Small intestine (tissue), 7 donors: ENCODE measurements around the gene KLHL29. TPM values are rescaled to one million over a fixed set of nuclear protein-coding genes. Genes with fewer than 3 reads are reported as not detected.
A peak's percentile ranks its signal among the peaks of the same experiment; 100 is the strongest.

ENCODE experiments used
- DNase-seq, 2 donors: peaks; one replicate each; pipeline versions ENCODE4 v3.0.0 to v3.0.0-alpha.2; 2013
- FAIRE-seq: peaks from 2 replicates; lab custom pipeline; 2012; peaks lifted over from hg19 to GRCh38; lab: Jason Lieb, UNC
- H3K27ac ChIP-seq, 3 donors: one replicate each; pipeline ENCODE4 v1.5.1; 2013; ENCODE audit warnings: low read length in 2 of 3, mild to moderate bottlenecking in 2 of 3, control low read depth in 1 of 3, inconsistent platforms in 1 of 3, low read depth in 1 of 3, moderate library complexity in 1 of 3
- H3K27me3 ChIP-seq, 3 donors: one replicate each; pipeline ENCODE4 v1.6.1; 2013; ENCODE audit warnings: low read length in 3 of 3, inconsistent platforms in 1 of 3; ENCODE audit not compliant: control insufficient read depth in 3 of 3, insufficient read depth in 3 of 3
- H3K36me3 ChIP-seq, 3 donors: one replicate each; pipeline ENCODE4 v1.6.1; 2013; ENCODE audit warnings: low read length in 3 of 3, inconsistent platforms in 1 of 3, low read depth in 1 of 3, mild to moderate bottlenecking in 1 of 3, moderate library complexity in 1 of 3; ENCODE audit not compliant: control insufficient read depth in 3 of 3, insufficient read depth in 2 of 3
- H3K4me1 ChIP-seq, 3 donors: one replicate each; pipeline ENCODE4 v1.6.1; 2013; ENCODE audit warnings: low read length in 2 of 3, inconsistent platforms in 1 of 3, low read depth in 1 of 3, mild to moderate bottlenecking in 1 of 3, moderate library complexity in 1 of 3; ENCODE audit not compliant: control insufficient read depth in 3 of 3, insufficient read depth in 2 of 3
- H3K4me3 ChIP-seq, 3 donors: one replicate each; pipeline ENCODE4 v1.5.1; 2013; ENCODE audit warnings: low read length in 3 of 3, control low read depth in 1 of 3, inconsistent platforms in 1 of 3, low read depth in 1 of 3, mild to moderate bottlenecking in 1 of 3, moderate library complexity in 1 of 3
- H3K9me3 ChIP-seq, 2 donors: one replicate each; pipeline ENCODE4 v1.6.1; 2013; ENCODE audit warnings: low read depth in 1 of 2, low read length in 1 of 2; ENCODE audit not compliant: control insufficient read depth in 2 of 2, insufficient read depth in 1 of 2
- WGBS, 3 donors: extraction: QIAGEN DNeasy Blood & Tissue Kit; methylation state at CpG; one replicate each; pipeline ENCODE4 v1.1.7; 2013; 5-methylcytosine and 5-hydroxymethylcytosine counted together
- polyA plus RNA-seq, 4 donors: library from polyadenylated mRNA; stranded (reverse) in 3 of 4; unstranded in 1 of 4; fragments of 200-250 nt in 3 of 4; fragments of 120-200 nt in 1 of 4; gene quantifications; one replicate each; pipeline versions ENCODE4 v1.2.1 to v1.2.3, GENCODE V29; 2013
- donor health status: healthy with polysubstance abuse.
- donor health status: control.
- donor health status: control.
- donor health status: Bipolar disorder and iron deficiency.
- donor health status: healthy.

KLHL29 gene
- polyA plus RNA-seq, 4 donors, result 0.22 to 2.7 (median 1.4) TPM

GRCh38 chr2:23349508-23349907 lies 35.5 kb upstream of the KLHL29 start:
- peaks cover 0 to 3% (median 0%) of the 10 kb centered on the region in 3 donors for H3K4me1 ChIP-seq
- 89 to 94% (median 91%) methylated on average over 7 of the region's 7 CpGs for whole genome bisulfite sequencing, 3 donors
- FAIRE-seq (no peak), DNase-seq (no peak)
- no peak overlapping the region for H3K27ac ChIP-seq
- H3K9me3 ChIP-seq, result no peaks in the 10 kb centered on the region
- H3K27me3 ChIP-seq, result peaks cover 0 to 13% (median 0%) of the 10 kb centered on the region in 3 donors
- H3K36me3 ChIP-seq, result no peaks in the 10 kb centered on the region
- no peak overlapping the region for H3K4me3 ChIP-seq

- Histone ChIP-seq H3K27me3 (peaks cover 0 to 13% (median 0%) of the 10 kb centered on the region in 3 donors), H3K4me1 (peaks cover 0 to 3% (median 0%) of the 10 kb centered on the region in 3 donors), H3K4me3 (no peak overlapping the region), H3K27ac (no peak overlapping the region), H3K36me3 (no peaks in the 10 kb centered on the region), H3K9me3 (no peaks in the 10 kb centered on the region)
- FAIRE-seq, result no peak
- WGBS, 3 donors, result 87 to 92% (median 90%) methylated on average over 16 of the region's 16 CpGs
- no peak for DNase-seq
These were observed 34.8 kb upstream of the KLHL29 start for GRCh38 chr2:23350041-23350791.

- 86 to 92% (median 86%) methylated on average over 8 of the region's 8 CpGs for WGBS, 3 donors
- Histone ChIP-seq H3K4me1 (peaks cover 0 to 3% (median 0%) of the 10 kb centered on the region in 3 donors), H3K9me3 (no peaks in the 10 kb centered on the region), H3K27me3 (peaks cover 0 to 10% (median 0%) of the 10 kb centered on the region in 3 donors), H3K27ac (peak overlapping the region in 1 of 3 donors; percentile 42), H3K36me3 (no peaks in the 10 kb centered on the region), H3K4me3 (no peak overlapping the region)
- peak in 1 of 2 donors; percentile 3 for DNase-seq
- FAIRE-seq, result no peak
These were observed 34.1 kb upstream of the KLHL29 start for GRCh38 chr2:23350792-23351355.

GRCh38 chr2:23351388-23352141 lies 33.4 kb upstream of the KLHL29 start:
- 20 to 34% (median 28%) methylated on average over 36 to 37 of the region's 37 CpGs for WGBS, 3 donors
- DNase-seq (peak; percentile 62 to 83), FAIRE-seq (no peak)
- H3K4me3 ChIP-seq, result no peak overlapping the region
- peaks cover 0 to 3% (median 0%) of the 10 kb centered on the region in 3 donors for H3K4me1 ChIP-seq
- H3K27ac ChIP-seq, result peak overlapping the region in 1 of 3 donors; percentile 42
- H3K9me3 ChIP-seq, result no peaks in the 10 kb centered on the region
- H3K36me3 ChIP-seq, result no peaks in the 10 kb centered on the region
- peaks cover 0 to 10% (median 0%) of the 10 kb centered on the region in 3 donors for H3K27me3 ChIP-seq

GRCh38 chr2:23354554-23354953 lies 30.4 kb upstream of the KLHL29 start:
- no peaks in the 10 kb centered on the region for H3K9me3 ChIP-seq
- H3K36me3 ChIP-seq, result no peaks in the 10 kb centered on the region
- 84 to 87% (median 86%) methylated on average over 6 of the region's 6 CpGs for WGBS, 3 donors
- FAIRE-seq (no peak), DNase-seq (no peak)
- H3K4me3 ChIP-seq, result no peak overlapping the region
- peaks cover 0 to 10% (median 0%) of the 10 kb centered on the region in 3 donors for H3K27me3 ChIP-seq
- H3K27ac ChIP-seq, result no peak overlapping the region
- H3K4me1 ChIP-seq, result peaks cover 0 to 5% (median 0%) of the 10 kb centered on the region in 3 donors

GRCh38 chr2:23355001-23355400 lies 30.0 kb upstream of the KLHL29 start:
- no peak for FAIRE-seq
- 61 to 81% (median 80%) methylated on average over 4 of the region's 4 CpGs for WGBS, 3 donors

GRCh38 chr2:23356711-23357110 lies 28.3 kb upstream of the KLHL29 start:
- H3K4me1 ChIP-seq, result peaks cover 0 to 4% (median 0%) of the 10 kb centered on the region in 3 donors
- peaks cover 0 to 7% (median 0%) of the 10 kb centered on the region in 3 donors for H3K27me3 ChIP-seq
- no peak for DNase-seq
- no peaks in the 10 kb centered on the region for H3K9me3 ChIP-seq
- H3K4me3 ChIP-seq, result no peak overlapping the region
- no peak for FAIRE-seq
- H3K36me3 ChIP-seq, result no peaks in the 10 kb centered on the region
- WGBS, 3 donors, result 91 to 94% (median 94%) methylated on average over 9 of the region's 9 CpGs
- no peak overlapping the region for H3K27ac ChIP-seq

More at GRCh38 chr2:23355001-23355400, 30.0 kb upstream of the KLHL29 start:
- Histone ChIP-seq H3K9me3 (no peaks in the 10 kb centered on the region), H3K4me1 (peaks cover 0 to 7% (median 0%) of the 10 kb centered on the region in 3 donors), H3K36me3 (no peaks in the 10 kb centered on the region), H3K27ac (no peak overlapping the region), H3K27me3 (peaks cover 0 to 10% (median 0%) of the 10 kb centered on the region in 3 donors), H3K4me3 (no peak overlapping the region)
- DNase-seq, result no peak
